ENCODE measurements around the gene RGS2. TPM values are rescaled to one million over a fixed set of nuclear protein-coding genes. Genes with fewer than 3 reads are reported as not detected.

Gene RGS2
- 10 to 100 TPM in 1 of 2 experiments, 1 to 10 TPM in 1; 9.7 to 10.6 TPM for total RNA-seq

- Mint-ChIP-seq H3K36me3 (peaks cover 13% of the 10 kb centered on the region), H3K4me3 (peak within 1 kb of the TSS; percentile 92), H3K27ac (peak within 1 kb of the TSS; percentile 94), H3K9me3 (ENCODE audit: low read depth) (no peaks in the 10 kb centered on the region), H3K4me1 (peaks cover 31% of the 10 kb centered on the region), H3K27me3 (no peaks in the 10 kb centered on the region)
- CTCF ChIA-PET, result interaction anchor here (0.9 to 2.6 kb wide), 6 partner anchors 205 to 331 kb away, joined by 3 to 15 read pairs (median 5); partner anchors contain the start of gene UCHL5
- ATAC-seq (peak; percentile 92), DNase-seq (peak; percentile 91)
Observed at GRCh38 chr1:192808518-192809306, at the start of gene RGS2. Gene RGS2 (plus strand): TSS chr1:192809039. CDS start chr1:192809072, 33 bp downstream.

DNA sequence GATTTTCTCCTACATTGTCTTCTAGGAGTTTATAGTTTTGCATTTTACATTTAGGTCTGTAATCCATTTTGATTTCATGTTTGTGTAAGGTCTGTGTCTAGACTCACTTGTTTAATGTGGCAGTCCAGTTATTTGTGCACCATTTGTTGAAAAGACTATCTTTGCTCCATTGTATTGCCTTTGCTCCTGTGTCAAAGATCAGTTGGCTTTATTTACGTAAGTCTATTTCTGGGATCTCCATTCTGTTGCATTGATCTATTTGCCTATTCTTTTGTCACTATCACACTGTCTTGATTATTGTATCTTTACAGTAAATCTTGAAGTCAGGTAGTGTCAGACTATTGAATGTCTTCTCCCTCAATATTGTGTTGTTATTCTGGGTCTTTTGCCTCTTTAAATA is 49.7 kb upstream of the RGS2 start:
- Mint-ChIP-seq H3K36me3 (peaks cover 1% of the 10 kb centered on the region), H3K27ac (no peak overlapping the region), H3K4me1 (peaks cover 10% of the 10 kb centered on the region), H3K9me3 (ENCODE audit: low read depth) (peaks cover 3% of the 10 kb centered on the region), H3K27me3 (peaks cover 6% of the 10 kb centered on the region), H3K4me3 (no peak overlapping the region)
- no peak for DNase-seq
- CTCF ChIA-PET, result no interaction called here
- ATAC-seq, result no peak

DNA sequence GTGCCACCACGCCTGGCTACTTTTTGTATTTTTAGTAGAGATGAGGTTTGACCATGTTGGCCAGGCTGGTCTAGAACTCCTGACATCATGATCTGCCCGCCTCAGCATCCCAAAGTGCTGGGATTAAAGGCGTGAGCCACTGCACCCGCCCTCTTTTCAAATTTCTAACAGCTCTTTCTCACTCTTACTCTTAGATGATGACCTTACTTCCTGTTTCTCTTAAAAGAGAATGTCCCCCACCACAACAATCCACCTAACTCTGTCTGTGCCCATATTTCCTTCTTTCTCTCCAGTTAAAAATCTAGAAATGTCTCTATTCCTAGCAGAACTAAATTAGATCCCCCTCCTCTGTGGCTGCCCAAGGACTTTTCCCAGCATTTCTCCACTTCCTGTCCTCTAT is 46.6 kb upstream of the RGS2 start:
- Mint-ChIP-seq H3K9me3 (ENCODE audit: low read depth) (peaks cover 3% of the 10 kb centered on the region), H3K36me3 (peaks cover 1% of the 10 kb centered on the region), H3K27ac (peak overlapping the region; percentile 1), H3K27me3 (peaks cover 9% of the 10 kb centered on the region), H3K4me1 (peaks cover 10% of the 10 kb centered on the region), H3K4me3 (no peak overlapping the region)
- DNase-seq, result no peak
- CTCF ChIA-PET, result no interaction called here
- no peak for ATAC-seq

- Mint-ChIP-seq H3K36me3 (peaks cover 1% of the 10 kb centered on the region), H3K9me3 (ENCODE audit: low read depth) (peaks cover 3% of the 10 kb centered on the region), H3K27me3 (peaks cover 9% of the 10 kb centered on the region), H3K4me3 (no peak overlapping the region), H3K4me1 (peaks cover 10% of the 10 kb centered on the region), H3K27ac (no peak overlapping the region)
- ATAC-seq (no peak), DNase-seq (no peak)
- CTCF ChIA-PET, result no interaction called here
Observed at GRCh38 chr1:192763243-192763642, 45.6 kb upstream of the RGS2 start.

DNA sequence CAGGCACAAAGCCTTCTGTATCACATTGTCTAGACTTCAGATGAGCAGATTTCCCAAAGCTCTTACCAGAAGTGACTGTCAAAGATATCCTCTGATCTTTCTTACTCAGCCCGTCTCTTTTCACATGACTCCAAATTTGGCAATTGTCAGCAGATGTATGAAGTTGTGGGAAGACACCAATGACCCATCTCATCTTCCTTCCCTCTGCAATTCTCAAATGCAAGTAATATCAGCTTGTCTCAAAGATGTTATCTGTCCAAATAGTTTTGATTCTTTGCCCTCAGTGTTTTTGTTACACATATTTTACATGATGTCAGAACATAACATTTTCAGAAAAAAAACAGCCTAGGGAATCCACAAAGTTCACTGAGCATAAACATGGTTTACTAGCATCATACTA is 45.1 kb upstream of the RGS2 start:
- CTCF ChIA-PET, result no interaction called here
- Mint-ChIP-seq H3K4me1 (peaks cover 10% of the 10 kb centered on the region), H3K27ac (no peak overlapping the region), H3K4me3 (no peak overlapping the region), H3K9me3 (ENCODE audit: low read depth) (peaks cover 3% of the 10 kb centered on the region), H3K27me3 (peaks cover 9% of the 10 kb centered on the region), H3K36me3 (peaks cover 1% of the 10 kb centered on the region)
- ATAC-seq (no peak), DNase-seq (no peak)

DNA sequence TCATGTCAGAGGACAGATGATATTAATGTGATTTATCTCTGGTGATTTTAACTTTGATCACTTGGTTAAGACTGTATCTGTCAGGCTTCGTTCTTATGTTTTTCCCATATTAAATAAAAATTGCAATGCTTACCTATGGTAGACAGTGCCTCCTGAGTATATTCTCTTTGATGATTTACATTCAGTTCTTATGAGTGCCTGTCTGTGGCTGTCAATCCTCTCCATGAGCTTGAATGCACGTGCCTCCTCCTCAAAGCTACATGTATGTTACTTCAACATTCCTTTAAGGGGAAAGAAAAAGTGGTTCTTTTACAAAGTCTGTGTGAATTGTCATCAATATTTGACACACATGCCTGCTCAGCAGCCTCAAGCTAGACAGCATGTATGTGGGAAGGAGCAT is 44.2 kb upstream of the RGS2 start:
- CTCF ChIA-PET, result no interaction called here

DNA sequence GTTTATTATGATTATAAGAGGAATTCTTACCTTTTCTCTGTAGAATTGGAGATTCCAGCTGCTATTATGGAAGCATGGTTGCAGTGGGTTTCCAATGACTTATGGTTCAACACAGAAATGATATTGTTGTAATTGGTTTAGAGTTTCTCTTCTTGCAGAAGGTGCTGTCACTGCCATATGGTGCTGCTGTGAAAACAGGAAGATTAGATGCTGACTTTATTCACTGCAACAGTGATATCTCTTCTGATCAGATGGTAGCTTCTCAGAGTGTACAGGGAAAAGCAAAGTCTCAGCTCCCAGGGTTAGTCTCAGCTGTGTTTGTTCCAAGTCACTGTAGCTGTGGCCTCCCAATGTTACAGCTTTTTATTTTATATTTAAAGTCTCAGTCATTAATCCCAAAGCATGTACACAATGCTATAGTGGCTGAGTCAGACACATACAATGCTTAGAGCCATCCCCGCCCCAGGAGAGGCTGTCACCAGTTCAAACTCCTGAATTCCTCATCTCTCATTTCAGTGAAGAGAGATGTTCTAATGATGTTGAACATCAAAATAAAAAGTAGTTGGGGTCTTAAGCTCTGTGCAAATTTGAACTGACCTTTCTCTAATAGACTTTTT is 42.7 kb upstream of the RGS2 start:
- Mint-ChIP-seq H3K27me3 (peaks cover 8% of the 10 kb centered on the region), H3K9me3 (ENCODE audit: low read depth) (peaks cover 3% of the 10 kb centered on the region), H3K4me3 (no peak overlapping the region), H3K27ac (no peak overlapping the region), H3K36me3 (peaks cover 1% of the 10 kb centered on the region), H3K4me1 (peaks cover 9% of the 10 kb centered on the region)
- CTCF ChIA-PET, result no interaction called here
- ATAC-seq, result no peak
- DNase-seq, result no peak

More for the DNA sequence above, 44.2 kb upstream of the RGS2 start:
- peaks cover 3% of the 10 kb centered on the region for H3K9me3 Mint-ChIP-seq (ENCODE audit: low read depth)
- no peak overlapping the region for H3K27ac Mint-ChIP-seq
- H3K4me1 Mint-ChIP-seq, result peaks cover 10% of the 10 kb centered on the region
- DNase-seq (no peak), ATAC-seq (no peak)
- peaks cover 1% of the 10 kb centered on the region for H3K36me3 Mint-ChIP-seq
- H3K27me3 Mint-ChIP-seq, result peaks cover 8% of the 10 kb centered on the region
- H3K4me3 Mint-ChIP-seq, result no peak overlapping the region

DNA sequence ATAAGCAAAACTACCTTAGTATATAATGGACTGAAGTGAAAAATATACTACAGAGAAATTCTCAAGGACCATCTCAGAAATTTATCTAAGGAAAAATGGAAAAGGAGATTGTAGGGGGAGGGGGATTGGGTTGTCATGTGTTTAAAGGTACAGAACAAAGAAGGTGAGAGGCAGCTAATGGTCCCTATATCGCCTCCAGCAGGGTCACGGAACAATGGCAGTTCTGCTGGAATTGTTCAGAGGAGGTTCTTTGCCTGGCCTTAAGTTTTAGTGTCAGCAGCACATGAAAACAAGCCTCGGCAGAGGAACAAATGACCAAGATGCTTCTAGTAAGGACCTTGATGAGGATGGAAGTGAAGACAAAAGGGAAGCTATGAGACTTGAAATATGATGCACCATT is 42.0 kb upstream of the RGS2 start:
- Mint-ChIP-seq H3K27me3 (peaks cover 8% of the 10 kb centered on the region), H3K9me3 (ENCODE audit: low read depth) (peaks cover 3% of the 10 kb centered on the region), H3K36me3 (peaks cover 1% of the 10 kb centered on the region), H3K27ac (no peak overlapping the region), H3K4me3 (no peak overlapping the region), H3K4me1 (peaks cover 5% of the 10 kb centered on the region)
- DNase-seq, result no peak
- CTCF ChIA-PET, result no interaction called here
- ATAC-seq, result no peak

GRCh38 chr1:192767798-192768197 is 41.0 kb upstream of the RGS2 start:
- H3K4me1 Mint-ChIP-seq, result peaks cover 2% of the 10 kb centered on the region
- H3K4me3 Mint-ChIP-seq, result no peak overlapping the region
- no peak overlapping the region for H3K27ac Mint-ChIP-seq
- no peak for DNase-seq
- H3K27me3 Mint-ChIP-seq, result peaks cover 8% of the 10 kb centered on the region
- no peaks in the 10 kb centered on the region for H3K36me3 Mint-ChIP-seq
- no peak for ATAC-seq
- CTCF ChIA-PET, result no interaction called here
- H3K9me3 Mint-ChIP-seq (ENCODE audit: low read depth), result no peaks in the 10 kb centered on the region

- peaks cover 8% of the 10 kb centered on the region for H3K27me3 Mint-ChIP-seq
- no peaks in the 10 kb centered on the region for H3K36me3 Mint-ChIP-seq
- H3K9me3 Mint-ChIP-seq (ENCODE audit: low read depth), result no peaks in the 10 kb centered on the region
- no peak overlapping the region for H3K4me3 Mint-ChIP-seq
- CTCF ChIA-PET, result no interaction called here
- ATAC-seq, result no peak
- H3K27ac Mint-ChIP-seq, result no peak overlapping the region
- DNase-seq, result no peak
- H3K4me1 Mint-ChIP-seq, result no peaks in the 10 kb centered on the region
Observed at GRCh38 chr1:192768463-192768862, 40.4 kb upstream of the RGS2 start.

DNA sequence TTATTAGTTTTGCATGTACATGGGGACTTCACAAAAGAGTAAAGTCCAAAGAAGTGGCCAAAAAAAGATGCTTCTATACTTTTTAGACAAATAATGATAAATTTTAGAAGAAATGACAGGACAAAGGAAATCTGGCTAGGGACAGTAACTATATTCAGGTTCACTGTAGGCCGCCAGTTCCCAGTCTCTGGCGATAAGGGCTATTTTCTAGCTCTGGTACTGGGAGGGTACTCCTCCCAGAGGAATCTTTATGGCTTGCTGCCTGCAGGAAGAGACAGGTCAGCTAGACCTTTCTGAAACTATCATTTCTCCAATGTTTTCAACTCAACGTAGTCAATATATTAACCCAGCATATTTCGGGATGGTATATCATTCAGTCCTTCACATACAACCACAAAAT is 37.5 kb upstream of the RGS2 start:
- CTCF ChIA-PET, result no interaction called here
- H3K4me3 Mint-ChIP-seq, result no peak overlapping the region
- H3K27me3 Mint-ChIP-seq, result peaks cover 8% of the 10 kb centered on the region
- no peak for DNase-seq
- no peak overlapping the region for H3K27ac Mint-ChIP-seq
- no peaks in the 10 kb centered on the region for H3K4me1 Mint-ChIP-seq
- ATAC-seq, result no peak
- H3K9me3 Mint-ChIP-seq (ENCODE audit: low read depth), result no peaks in the 10 kb centered on the region
- H3K36me3 Mint-ChIP-seq, result no peaks in the 10 kb centered on the region

DNA sequence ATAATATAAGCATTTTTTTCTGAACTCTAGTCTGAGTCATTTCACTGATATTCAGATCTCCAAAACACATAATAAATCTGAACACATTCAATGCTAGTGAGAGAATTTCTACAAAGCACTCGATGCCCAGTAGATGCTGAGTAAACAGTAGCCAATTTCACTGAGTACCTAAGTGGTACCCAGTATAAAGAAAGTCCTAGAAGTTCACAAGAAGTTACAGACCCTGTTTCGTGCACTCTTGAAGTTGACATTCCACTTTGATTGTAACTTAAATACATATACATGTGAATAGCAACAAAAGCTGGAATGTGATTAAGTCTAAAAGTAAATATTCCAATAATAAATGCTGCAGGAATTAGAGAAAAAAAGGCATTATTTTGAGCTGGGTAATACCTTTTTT is 33.2 kb upstream of the RGS2 start:
- no peaks in the 10 kb centered on the region for H3K36me3 Mint-ChIP-seq
- peaks cover 5% of the 10 kb centered on the region for H3K27me3 Mint-ChIP-seq
- CTCF ChIA-PET, result no interaction called here
- no peak overlapping the region for H3K4me3 Mint-ChIP-seq
- no peaks in the 10 kb centered on the region for H3K9me3 Mint-ChIP-seq (ENCODE audit: low read depth)
- no peak overlapping the region for H3K27ac Mint-ChIP-seq
- ATAC-seq (no peak), DNase-seq (no peak)
- H3K4me1 Mint-ChIP-seq, result no peaks in the 10 kb centered on the region

- no peak for ATAC-seq
- Mint-ChIP-seq H3K27ac (no peak overlapping the region), H3K9me3 (ENCODE audit: low read depth) (no peaks in the 10 kb centered on the region), H3K4me1 (no peaks in the 10 kb centered on the region), H3K4me3 (no peak overlapping the region), H3K27me3 (peaks cover 10% of the 10 kb centered on the region), H3K36me3 (no peaks in the 10 kb centered on the region)
- CTCF ChIA-PET, result no interaction called here
- DNase-seq, result no peak
Observed at GRCh38 chr1:192776206-192776605, 32.6 kb upstream of the RGS2 start.

GRCh38 chr1:192776998-192777397 is 31.8 kb upstream of the RGS2 start:
- DNase-seq (no peak), ATAC-seq (no peak)
- CTCF ChIA-PET, result no interaction called here

More at GRCh38 chr1:192776998-192777397, 31.8 kb upstream of the RGS2 start:
- H3K27ac Mint-ChIP-seq, result no peak overlapping the region
- H3K4me3 Mint-ChIP-seq, result no peak overlapping the region
- no peaks in the 10 kb centered on the region for H3K4me1 Mint-ChIP-seq
- H3K9me3 Mint-ChIP-seq (ENCODE audit: low read depth), result no peaks in the 10 kb centered on the region
- H3K36me3 Mint-ChIP-seq, result no peaks in the 10 kb centered on the region
- H3K27me3 Mint-ChIP-seq, result peaks cover 13% of the 10 kb centered on the region
